Activated T-cell treated with anti-CD3 and anti-CD28 coated beads, Interleukin-2, amount 50 U/mL, for 1 hour (primary cell): ENCODE measurements around the gene NUP58.
"Not testable (repeated sequence)": the region's sequence is repeated elsewhere in the genome, so short reads cannot be mapped to it uniquely, and the experiment has no call there.

ENCODE experiments used
- DNase-seq: peaks from one replicate; pipeline ENCODE4 v3.0.0-alpha.2; 2020

The NUP58 gene

DNA sequence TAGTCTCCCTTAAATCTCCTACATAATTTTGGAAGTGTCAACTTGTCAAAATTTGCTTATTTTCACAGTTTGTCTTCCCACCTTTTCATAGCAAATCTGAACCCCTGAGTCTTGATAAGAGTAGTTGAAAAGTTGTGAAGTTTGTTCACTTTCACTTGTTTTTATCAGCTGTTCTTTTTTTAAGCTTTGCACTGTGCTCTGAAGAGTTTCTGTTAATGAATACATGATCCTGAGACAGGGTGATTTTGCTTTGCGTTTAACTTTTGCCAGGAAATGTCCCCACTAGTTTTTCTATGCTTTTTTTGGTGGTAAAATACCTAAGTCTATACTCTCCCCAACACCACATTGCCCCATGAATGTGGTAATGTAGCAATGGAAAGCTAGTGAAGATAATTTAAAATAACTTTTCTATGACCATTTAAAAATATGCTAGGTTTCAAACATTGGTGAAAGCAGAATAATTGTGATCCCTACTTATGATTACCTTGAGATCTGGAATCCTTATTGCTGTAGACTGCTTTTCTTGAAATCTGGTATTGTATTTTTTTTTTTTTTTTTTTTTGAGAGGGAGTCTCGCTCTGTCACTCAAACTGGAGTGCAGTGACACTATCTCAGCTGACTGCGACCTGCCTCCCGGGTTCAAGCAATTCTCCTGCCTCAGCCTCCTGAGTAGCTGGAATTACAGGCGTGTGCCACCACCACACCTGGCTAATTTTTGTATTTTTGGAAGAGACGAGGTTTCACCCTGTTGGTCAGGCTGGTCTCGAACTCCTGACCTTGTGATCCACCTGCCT lies 5.4 kb downstream of the NUP58 start:
- no peak for DNase-seq

DNA sequence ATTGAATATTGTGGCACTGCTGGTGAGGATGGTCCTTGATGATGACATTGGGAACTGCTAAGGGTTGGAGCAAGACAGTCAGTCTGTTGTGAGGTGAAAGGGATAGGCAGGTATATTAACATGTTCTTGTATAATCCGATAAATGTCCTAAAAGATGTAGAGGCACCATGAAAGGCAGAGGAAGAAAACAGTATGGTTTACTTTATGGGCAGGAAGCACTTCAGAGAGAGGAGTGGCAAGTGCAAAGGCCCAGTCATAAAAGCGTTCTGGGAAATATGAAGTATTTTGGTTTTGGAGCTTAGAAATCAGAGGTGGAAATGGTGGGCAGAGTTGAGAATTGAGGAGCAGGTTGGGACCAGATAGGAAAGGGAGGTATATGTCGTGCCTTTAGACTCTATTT lies 9.5 kb downstream of the NUP58 start:
- no peak for DNase-seq

DNA sequence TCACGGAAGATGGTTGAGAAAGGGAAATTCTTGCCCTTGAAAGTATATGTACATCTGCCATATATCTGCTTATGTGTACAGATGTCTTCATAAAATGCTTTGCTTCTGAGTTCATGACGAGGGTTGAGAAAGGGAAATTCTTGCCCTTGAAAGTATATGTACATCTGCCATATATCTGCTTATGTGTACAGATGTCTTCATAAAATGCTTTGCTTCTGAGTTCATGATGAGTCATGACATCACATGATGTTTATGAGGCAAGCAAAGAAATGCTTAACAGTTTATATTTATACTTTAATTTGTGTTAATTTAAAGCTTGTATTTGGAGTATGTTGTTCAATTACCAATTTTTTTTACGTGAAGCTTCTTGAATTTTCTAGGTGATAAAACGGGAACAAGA lies 17.5 kb downstream of the NUP58 start:
- not testable (repeated sequence) for DNase-seq

DNA sequence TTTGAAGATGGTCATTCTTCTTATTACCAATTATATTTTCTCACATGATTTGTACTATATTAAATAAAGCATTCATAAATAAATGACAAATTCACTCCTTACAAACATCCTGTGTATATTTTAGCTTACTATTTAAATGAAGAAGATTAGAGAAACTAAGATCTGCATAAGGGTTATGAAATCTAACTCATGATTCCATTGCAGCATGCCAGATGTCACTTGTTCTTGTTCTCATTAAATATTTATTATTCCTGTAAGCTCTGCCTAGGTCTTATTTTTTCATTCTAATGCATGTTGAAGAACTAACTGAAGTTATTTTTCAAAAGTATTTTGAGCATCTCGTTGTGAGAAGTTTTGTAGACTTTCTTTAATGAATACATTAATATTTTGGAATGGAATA lies 18.3 kb downstream of the NUP58 start:
- no peak for DNase-seq

DNA sequence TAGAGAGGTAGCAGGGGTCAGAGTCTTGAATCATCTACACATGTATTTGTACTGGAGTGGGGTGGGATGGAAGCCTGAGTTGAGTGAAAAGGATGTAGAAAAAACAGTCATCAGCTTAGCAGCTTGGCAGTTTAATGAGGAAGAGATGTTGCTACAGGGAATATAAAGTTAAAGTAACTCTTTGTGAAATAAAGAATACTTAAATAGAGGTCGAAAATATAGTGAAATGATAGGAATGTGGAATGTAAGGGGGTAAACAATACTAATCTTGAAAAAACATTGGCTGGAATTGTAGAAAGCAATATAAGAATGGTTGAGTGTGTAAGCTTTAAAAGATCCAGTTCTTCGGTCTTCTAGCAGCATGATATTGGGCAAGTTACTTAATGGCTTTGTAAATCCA lies 22.7 kb downstream of the NUP58 start:
- DNase-seq: no peak

DNA sequence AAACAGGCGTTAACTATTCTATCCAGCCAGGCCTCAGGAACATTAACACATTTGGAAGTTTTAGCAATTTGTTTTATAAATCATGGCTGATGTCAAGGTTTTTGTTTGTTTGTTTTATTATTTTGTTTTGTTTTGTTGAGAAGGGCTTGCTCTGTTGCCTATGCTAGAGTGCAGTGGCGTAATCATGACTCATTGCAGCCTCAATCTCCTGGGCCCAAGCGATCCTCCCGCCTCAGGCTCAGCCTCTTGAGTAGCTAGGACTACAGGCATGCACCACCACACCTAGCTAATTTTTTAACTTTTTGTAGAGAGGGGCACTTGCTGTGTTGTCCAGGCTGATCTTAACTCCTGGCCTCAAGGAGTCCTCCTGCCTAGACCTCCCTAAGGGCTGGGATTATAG lies 28.3 kb downstream of the NUP58 start:
- no peak for DNase-seq

DNA sequence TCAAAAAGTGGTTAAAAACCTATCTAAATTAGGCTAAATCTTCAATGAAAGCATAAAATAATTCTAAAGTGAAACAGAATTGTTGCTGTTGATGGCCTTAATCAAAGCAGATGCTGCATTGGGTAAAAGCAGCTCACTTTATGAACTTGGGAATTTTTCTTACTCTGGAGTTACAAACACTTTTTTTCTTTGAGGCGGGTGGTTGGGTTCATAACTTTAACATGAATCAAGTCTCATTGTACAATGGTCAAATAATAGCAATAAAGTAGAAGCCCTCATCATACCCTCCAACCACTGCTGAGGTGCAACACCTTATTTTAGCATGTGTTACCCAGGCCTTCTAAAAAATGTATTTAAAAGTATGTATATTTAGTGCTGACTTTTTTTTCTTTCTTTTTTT lies 29.1 kb downstream of the NUP58 start:
- DNase-seq: no peak

DNA sequence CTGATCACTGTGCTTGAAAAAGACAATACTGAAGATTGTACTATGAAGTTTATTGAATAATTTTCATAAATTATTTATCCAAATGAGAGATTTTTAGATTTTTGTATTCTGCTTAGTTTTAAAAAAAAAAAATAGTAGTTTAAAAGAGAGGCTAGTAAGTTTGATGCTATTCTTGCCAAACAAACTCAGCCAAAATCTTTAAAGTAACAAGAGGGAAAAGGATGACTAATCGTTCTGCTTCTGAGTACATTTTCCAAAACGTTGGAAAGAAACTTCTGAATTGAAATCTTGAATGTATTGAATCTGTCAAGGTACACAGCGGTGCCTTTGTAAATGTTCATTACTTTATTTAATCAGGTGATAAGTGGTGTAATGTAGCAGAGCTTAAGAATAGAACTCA lies 34.4 kb downstream of the NUP58 start:
- no peak for DNase-seq

DNA sequence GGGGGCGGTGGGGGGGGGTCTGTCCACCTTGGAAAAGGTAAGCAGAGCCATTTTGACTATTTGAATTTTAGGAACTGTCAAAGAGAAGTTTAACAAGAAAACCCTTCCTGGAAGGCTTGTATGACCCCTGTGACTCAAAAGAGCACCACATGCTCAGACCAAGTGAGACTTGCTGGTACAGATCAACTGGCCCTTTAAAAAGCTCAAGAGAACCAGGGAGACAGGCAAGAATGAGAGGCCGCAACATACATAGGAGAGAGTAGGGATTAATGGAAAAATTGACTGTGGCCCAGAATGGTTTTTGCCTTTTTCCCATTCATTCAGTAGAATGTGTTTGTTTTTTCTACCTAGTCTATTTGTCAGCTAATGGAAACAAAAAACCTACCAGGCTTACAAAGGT lies 44.2 kb downstream of the NUP58 start:
- DNase-seq: no peak

DNA sequence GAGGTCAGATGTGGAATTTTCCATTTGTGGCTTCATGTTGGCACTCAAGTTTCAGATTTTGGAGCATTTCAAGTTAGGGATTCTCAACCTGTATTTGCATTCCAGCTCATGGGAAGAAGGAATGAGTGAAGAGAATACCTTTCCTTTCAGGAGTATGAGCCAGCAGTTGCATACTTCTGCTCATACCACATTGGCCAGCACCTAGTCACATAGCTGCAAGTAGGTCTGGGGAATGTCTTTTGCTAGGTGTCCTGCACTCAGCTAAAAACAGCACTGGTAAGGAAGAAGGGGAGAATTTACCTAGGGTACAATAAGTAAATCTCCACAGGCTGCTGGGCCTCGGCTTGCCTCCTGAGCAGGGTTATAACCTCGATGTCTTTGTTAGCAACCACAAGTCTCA lies 45.7 kb downstream of the NUP58 start:
- DNase-seq: no peak

DNA sequence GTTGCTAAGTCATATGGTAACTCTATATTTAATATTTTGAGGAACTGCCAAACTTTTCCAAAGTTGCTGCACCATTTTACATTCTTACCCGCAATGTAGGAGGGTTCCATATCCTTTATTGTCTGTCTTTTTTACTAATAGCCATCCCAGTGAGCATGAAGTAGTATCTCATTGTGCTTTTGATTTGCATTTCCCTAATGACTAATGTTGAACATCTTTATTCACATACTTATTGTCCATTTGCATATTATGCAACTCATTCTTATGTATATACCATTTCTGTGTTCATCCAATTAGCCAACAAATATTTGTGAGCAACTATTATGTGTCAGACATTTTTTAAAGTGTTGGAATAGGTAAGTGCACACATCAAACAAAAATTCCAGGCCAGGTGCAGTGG lies 50.0 kb downstream of the NUP58 start:
- DNase-seq: no peak

DNA sequence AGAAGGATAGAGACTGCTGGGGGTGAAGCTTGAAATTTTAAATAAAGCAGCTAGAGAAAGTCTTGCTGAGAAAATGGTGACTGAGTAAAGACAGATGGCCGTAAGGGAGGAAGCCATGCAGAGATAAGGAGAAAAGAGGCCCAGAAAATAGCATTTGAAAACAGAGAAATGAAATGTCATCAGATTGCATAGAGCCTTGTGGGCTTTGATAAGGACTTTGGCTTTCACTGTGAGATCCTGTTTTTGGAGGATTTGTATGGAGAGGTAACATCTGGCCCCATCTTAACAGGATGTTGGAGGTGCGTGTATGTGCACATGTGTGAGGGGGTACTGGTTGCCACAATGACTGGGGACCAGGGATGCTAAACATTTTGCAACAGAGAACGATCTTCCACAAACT lies 50.8 kb downstream of the NUP58 start:
- DNase-seq: no peak

DNA sequence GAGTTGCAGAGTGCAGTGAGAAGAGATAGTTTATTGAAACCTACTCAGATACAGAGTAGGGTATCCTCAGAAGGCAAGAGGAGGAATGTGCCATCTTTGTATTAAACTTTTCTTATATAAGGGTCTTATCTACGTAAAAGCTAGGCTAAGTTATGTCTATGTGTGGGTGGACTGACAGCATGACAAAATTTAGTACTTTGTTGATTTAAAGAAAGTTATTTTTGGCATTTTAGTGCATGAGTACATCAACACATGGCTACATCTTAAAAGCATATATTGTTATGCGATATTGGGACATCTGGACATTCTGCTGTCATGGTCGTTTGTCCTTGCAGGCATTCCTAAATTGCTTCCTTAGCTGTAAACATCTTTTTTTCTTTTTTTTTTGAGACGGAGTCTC lies 51.4 kb downstream of the NUP58 start:
- DNase-seq: no peak

DNA sequence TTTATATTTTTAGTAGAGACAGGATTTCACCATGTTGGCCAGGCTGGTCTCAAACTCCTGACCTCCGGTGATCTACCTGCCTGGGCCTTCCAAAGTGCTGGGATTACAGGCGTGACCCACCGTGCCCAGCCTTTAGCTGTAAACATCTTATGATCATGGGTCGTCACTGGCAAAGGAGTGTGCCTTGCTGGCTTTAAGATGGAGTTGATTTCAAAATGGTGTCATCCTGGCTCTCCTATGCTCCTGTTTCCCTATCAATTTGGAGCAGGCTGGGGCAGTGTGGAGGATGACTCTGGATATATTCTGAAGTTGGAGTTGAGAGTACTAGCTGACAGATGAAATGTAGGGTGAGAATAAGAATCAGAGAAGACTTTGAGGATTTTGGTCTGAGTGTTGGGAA lies 51.9 kb downstream of the NUP58 start:
- no peak for DNase-seq

DNA sequence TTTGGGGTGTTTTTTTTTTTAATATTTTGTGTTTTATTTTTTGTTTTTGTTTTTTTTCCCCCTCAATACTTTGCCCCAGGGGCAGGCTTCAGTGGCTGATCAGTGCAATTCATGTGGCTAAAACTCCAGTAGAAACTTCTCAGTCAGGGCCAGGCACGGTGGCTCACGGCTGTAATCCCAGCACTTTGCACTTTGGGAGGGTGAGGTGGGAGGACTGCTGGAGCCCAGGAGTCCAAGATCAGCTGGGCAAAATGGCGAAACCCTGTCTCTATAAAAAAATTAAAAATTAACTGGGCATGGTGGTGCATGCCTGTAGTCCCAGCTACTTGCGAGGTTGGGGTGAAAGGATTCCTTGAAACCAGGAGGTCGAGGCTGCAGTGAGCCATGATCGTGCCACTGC lies 53.0 kb downstream of the NUP58 start:
- DNase-seq: no peak

DNA sequence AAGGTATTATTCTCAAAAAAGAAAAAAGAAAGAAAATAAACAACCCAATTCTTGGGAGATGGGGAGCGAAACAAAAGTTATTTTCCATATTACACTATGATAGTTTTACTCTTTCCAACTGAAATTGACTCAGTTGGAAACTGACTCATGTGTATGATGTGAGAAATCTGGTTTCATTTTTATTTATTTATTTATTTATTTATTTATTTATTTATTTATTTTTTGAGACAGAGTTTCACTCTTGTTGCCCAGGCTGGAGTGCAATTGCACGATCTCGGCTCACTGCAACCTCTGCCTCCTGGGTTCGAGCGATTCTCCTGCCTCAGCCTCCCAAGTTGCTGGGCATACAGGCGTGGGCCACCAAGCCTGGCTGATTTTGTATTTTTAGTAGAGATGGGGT lies 59.0 kb downstream of the NUP58 start:
- DNase-seq: not testable (repeated sequence)

DNA sequence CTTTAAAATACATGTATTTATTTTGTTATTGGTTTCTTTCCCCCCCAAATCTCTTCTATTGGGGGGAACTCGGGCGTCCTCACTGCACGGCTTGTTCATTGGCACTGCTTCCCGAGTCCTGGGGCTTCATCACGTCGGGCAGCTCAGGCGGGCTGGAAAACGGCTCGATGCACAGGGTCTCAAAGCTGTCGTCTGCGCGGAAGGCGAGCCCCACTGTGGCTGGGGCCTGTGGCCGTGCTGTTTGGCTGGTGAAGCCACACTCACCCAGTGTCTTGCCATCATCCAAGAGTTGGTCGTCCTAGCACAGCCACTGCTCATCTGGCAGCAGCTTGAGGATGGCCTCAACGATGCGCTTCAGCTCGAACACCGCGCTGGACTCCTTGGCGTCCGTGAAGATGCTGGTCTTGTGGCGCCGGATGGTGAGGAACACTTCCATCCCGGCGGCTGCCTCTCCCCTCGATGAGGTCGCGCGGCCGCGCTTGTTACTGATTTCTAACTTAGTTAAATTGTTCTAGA lies 64.4 kb downstream of the NUP58 start:
- no peak for DNase-seq

DNA sequence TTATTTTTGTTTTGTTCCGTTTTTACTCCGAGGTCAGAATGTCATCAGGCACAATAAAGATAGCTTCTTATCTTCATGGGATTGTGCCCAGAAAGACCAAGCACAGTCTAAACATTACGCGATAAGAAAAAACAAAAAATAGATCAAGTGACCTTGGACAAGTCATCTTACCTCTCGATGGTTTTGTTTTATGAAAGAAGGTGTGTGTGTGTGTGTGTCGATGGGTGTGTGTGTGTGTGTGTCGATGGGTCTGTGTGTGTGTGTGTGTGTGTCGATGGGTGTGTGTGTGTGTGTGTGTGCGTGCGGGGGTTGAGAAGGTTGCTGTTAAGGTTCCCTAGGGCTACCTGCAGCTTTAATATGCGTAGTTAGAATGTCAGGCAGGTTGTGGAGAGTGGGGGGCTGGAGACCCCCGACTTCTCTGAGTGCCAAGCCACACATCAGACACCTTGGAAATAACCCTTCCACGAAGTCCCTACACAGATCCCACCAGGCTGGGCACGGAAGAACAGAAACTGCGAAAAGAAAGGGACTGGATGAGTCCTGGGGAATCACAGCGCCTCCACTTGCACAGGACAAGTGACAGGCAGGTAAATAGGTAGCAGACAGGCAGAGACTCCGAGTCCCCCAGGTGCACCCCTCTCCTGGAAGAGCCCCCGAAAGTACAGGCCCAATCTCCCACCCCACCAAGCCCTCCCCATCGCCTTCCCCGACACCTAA lies 69.9 kb downstream of the NUP58 start:
- no peak for DNase-seq

DNA sequence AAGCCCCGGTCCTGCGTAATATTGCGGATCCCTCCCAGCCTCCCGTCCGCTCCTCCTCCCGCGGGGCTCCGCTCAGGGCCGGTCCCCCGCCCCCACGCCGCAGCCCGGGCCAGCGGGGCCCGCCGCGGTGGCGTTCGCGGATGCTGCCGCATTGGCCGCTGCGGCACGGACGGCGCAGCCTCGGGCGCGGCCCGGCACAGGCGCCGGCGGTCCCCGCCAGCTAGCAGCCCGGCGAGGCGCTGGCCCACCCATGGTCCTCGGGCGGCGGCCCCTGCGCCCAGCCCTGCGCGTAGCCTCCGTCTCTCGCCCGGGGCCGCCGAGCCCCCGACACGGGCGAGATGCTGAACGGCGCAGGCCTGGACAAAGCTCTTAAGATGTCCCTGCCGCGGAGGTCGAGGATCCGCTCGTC lies 70.5 kb downstream of the NUP58 start, which contains the start of gene ATP8A2:
TSS of gene ATP8A2 (plus strand) at position 100 of the 409 bp plus-strand sequence. CDS start at position 339, 239 bp downstream.
- no peak for DNase-seq

DNA sequence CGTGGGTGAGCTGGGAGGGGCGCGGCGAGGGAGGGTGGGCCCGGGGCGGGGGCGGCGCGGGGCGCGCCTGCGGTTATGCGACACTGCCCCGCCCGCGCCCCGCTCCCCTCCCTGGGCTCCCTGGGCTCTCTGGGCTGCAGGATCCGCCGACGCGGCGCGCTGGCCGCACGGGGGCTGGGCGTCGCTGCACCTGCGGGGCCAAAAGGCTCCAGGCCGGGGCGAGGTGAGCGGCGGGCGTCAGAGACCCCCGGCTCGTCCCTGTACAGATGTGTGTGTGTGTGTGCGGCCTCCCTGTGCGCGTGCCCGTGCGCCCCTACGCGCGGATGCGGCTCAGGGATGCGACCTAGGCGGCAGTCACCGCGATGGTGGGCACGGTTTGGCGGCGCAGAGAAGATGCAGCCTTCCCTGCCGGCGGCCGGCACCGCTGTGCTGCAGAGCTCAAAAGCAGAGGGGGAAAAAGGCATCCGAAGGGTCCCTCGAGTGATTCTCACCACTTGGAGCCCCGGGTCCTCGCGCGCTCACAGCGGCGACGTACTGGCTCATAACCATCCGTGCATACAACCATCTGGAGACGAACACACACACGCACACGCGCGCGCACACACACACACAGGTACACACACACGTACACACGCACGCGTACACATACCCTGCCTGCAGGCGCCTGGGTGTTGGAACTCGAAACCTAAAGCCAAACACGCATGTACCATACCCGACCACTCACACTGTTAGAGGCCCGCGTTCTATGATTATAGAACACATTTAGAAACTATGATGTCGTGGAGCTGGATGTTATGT lies 71.1 kb downstream of the NUP58 start:
- no peak for DNase-seq

DNA sequence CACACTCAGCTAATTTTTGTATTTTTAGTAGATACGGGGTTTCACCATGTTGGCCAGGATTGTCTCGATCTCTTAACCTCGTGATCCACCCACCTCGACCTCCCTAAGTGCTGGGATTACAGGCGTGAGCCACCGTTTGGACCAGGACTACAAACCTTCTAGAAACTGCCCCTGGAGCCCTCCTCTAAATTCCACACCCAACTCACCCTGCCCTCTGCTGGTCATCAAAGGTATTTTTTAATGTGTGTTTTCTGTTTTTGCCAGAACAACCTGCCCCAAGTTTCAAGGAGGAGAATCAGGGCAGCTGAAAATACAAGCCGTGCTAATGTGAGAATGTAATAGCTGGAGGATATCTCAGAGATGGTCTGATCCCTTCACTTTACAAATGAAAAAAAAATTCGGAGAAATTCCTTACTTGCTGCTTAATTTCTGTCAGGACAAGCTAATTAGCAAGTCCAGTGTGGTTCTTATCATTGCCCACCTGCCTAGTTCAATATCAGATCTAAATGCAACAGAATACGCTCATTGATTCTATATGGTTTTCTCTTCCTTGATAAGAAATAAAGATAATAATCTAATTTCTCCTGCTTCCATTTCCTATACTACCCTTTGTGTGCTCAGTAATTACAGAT lies 74.4 kb downstream of the NUP58 start:
- no peak for DNase-seq

DNA sequence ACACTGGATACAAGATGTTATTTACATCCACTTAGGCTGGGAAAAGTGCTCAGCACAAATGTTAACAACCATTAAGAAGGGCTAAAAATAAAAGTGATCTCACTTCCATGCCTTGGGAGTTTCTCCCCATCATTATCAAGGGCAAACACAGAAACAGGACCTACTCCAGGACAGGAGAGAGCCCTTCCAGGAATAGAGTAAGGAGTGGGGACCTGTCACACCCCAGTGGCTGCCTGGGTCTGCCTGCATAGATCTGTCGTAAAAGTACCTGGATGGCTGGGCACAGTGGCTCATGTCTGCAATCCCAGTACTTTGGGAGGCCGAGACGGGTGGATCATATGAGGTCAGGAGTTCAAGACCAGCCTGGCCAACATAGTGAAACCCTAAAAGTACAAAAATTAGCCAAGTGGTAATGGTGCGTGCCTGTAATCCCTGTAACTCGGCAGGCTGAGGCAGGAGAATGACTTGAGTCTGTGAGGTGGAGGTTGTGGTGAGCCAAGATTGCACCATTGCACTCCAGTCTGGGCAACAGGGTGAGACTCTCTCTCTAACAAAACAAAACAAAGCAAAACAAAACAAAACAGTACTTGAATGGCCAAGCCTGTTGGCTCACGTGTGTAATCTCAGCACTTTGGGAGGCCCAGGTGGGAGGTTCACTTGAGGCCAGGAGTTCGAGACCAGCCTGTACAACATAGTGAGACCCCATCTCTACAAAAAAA lies 76.0 kb downstream of the NUP58 start:
- DNase-seq: no peak
